EL (cell line): Measurements from ENCODE around the gene SHROOM3.
"Not testable (repeated sequence)": the region's sequence is repeated elsewhere in the genome, so short reads cannot be mapped to it uniquely, and the experiment has no call there.

Experiments
- DNase-seq: peaks from one replicate; pipeline ENCODE4 v3.0.0-alpha.2; 2016

SHROOM3 gene

GRCh38 chr4:76699751-76700310 is 264.8 kb downstream of the SHROOM3 start:
- DNase-seq: no peak

- no peak for DNase-seq
Observed at GRCh38 chr4:76702440-76703122, 267.6 kb downstream of the SHROOM3 start.

GRCh38 chr4:76703123-76703490 is 268.1 kb downstream of the SHROOM3 start:
- DNase-seq: peak; percentile 83

- DNase-seq: peak; percentile 31
Observed at GRCh38 chr4:76703676-76704075, 268.6 kb downstream of the SHROOM3 start.

GRCh38 chr4:76704133-76704881 is 269.3 kb downstream of the SHROOM3 start:
- peak; percentile 67 for DNase-seq

- no peak for DNase-seq
Observed at GRCh38 chr4:76705472-76705871, 270.4 kb downstream of the SHROOM3 start.

- DNase-seq: peak; percentile 16
Observed at GRCh38 chr4:76706581-76706980, 271.6 kb downstream of the SHROOM3 start.

GRCh38 chr4:76708971-76709771 is 274.1 kb downstream of the SHROOM3 start:
- peak; percentile 10 for DNase-seq

- no peak for DNase-seq
Observed at GRCh38 chr4:76709772-76710090, 274.7 kb downstream of the SHROOM3 start.

- DNase-seq: peak; percentile 11
Observed at GRCh38 chr4:76712564-76712963, 277.5 kb downstream of the SHROOM3 start.

- DNase-seq: no peak
Observed at GRCh38 chr4:76714226-76714625, 279.2 kb downstream of the SHROOM3 start.

- DNase-seq: no peak
Observed at GRCh38 chr4:76716020-76716419, 281.0 kb downstream of the SHROOM3 start.

GRCh38 chr4:76716658-76717057 is 281.6 kb downstream of the SHROOM3 start:
- no peak for DNase-seq

GRCh38 chr4:76717431-76717830 is 282.4 kb downstream of the SHROOM3 start:
- DNase-seq: no peak

GRCh38 chr4:76718021-76718420 is 283.0 kb downstream of the SHROOM3 start:
- DNase-seq: no peak

- DNase-seq: no peak
Observed at GRCh38 chr4:76718831-76719230, 283.8 kb downstream of the SHROOM3 start.

GRCh38 chr4:76720121-76720520 is 285.1 kb downstream of the SHROOM3 start:
- DNase-seq: no peak

GRCh38 chr4:76722146-76722545 is 287.1 kb downstream of the SHROOM3 start:
- not testable (repeated sequence) for DNase-seq

- DNase-seq: no peak
Observed at GRCh38 chr4:76722838-76723237, 287.8 kb downstream of the SHROOM3 start.

GRCh38 chr4:76723373-76723772 is 288.3 kb downstream of the SHROOM3 start:
- no peak for DNase-seq

GRCh38 chr4:76723924-76724323 is 288.9 kb downstream of the SHROOM3 start:
- DNase-seq: peak; percentile 59

- no peak for DNase-seq
Observed at GRCh38 chr4:76725039-76725438, 290.0 kb downstream of the SHROOM3 start.

GRCh38 chr4:76726176-76726575 is 291.1 kb downstream of the SHROOM3 start:
- DNase-seq: peak; percentile 49

GRCh38 chr4:76726631-76727030 is 291.6 kb downstream of the SHROOM3 start:
- DNase-seq: no peak
